ENCODE measurements around the gene TCF7L1. TPM values are rescaled to one million over a fixed set of nuclear protein-coding genes. Genes with fewer than 3 reads are reported as not detected.
A peak's percentile ranks its signal among the peaks of the same experiment; 100 is the strongest.

Gene TCF7L1
- total and polyA plus RNA-seq, 2 of the 13 experiments (the other 11 are each of a cell fraction or from before 2014, with no cell fraction given): 0.04 to 0.15 TPM

DNA sequence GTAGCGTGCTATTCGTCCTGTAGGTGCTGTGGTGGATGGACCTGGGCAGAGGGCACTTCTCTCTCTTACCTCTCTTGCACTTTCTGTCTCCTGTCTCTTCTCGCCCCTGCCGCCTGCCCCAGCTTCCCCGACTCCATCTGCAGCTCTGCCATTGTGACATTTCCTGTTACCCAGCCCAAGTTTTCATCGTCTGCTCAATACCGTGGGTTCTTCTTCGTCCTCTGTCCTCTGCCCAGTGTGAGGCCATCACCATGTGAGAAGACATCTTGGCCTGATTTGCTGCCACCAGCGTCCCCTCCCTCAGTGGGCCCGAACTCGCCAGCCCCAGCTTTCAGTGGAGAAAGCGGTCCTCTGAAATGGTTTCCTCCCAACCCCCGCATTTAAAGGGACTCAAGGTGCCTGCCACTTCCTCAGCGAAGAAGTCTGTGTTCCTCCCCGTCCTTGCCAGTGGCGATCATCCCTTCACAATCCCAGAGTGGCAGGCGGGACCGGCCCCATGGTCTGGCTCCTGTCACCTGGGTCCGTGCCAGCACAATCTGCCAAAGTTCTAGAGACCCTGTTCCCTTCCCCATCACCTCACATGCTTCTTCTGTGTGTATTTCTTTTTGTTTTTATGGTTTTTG is 176.6 kb downstream of the TCF7L1 start (continued):
- TF ChIP-seq, protein P1, sequence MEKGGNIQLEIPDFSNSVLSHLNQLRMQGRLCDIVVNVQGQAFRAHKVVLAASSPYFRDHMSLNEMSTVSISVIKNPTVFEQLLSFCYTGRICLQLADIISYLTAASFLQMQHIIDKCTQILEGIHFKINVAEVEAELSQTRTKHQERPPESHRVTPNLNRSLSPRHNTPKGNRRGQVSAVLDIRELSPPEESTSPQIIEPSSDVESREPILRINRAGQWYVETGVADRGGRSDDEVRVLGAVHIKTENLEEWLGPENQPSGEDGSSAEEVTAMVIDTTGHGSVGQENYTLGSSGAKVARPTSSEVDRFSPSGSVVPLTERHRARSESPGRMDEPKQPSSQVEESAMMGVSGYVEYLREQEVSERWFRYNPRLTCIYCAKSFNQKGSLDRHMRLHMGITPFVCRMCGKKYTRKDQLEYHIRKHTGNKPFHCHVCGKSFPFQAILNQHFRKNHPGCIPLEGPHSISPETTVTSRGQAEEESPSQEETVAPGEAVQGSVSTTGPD (CRISPR knock-in tag; IDR thresholded peaks at IDR 0.05): 0 out of 2 replicates have a peak, but pooled peaks have one; percentile 30
- TF ChIP-seq RBM22 (optimal IDR thresholded peaks at IDR 0.05; ENCODE audit: low read length) (peak; percentile 72), ZNF20 (CRISPR knock-in tag; IDR thresholded peaks at IDR 0.05) (no peak), KLF15 (CRISPR knock-in tag; IDR thresholded peaks at IDR 0.05; ENCODE audit: borderline replicate concordance) (no peak)

DNA sequence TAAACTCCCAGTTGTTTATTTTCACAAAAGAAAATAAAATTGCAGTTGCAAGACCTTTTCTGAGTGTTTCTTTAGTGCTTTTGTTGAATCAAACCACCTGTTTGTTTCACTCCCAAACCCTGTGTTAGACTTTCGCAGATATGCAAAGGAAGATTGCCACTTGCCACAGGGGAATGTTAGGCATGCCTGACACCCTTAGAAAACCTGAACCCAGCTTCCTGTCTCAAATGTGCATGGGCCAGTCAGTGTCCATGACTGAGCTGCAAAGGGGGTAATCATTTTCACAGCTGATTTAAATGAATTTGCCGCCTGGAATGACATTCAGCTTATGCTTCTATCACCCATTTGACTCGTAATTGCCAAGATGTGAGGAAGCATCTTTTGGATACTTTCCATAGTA is 177.1 kb downstream of the TCF7L1 start:
- no peaks in the 10 kb centered on the region for H4K20me1 ChIP-seq (ENCODE audit: insufficient read depth, low read length)
- no peak overlapping the region for H3K4me2 ChIP-seq (ENCODE audit: low read depth, low read length)
- 84% methylated on average over 3 of the region's 3 CpGs for WGBS (ENCODE audit: low lambda C conversion rate)
- BruUV-seq (replicated peaks): no TSS peak
- TF ChIP-seq ATF7 (IDR thresholded peaks at IDR 0.05) (0 out of 2 replicates have a peak, but pooled peaks have one; percentile 3), ATF7 (CRISPR knock-in tag; IDR thresholded peaks at IDR 0.05) (no peak), POLR2G (IDR thresholded peaks at IDR 0.05; ENCODE audit: low read depth, low read length) (peak; percentile 35; the same call in 1 of the 2 replicates), TEAD3 (CRISPR knock-in tag; optimal IDR thresholded peaks at IDR 0.05; ENCODE audit: borderline replicate concordance) (peak; percentile 39)
- TF ChIP-seq, protein P2, sequence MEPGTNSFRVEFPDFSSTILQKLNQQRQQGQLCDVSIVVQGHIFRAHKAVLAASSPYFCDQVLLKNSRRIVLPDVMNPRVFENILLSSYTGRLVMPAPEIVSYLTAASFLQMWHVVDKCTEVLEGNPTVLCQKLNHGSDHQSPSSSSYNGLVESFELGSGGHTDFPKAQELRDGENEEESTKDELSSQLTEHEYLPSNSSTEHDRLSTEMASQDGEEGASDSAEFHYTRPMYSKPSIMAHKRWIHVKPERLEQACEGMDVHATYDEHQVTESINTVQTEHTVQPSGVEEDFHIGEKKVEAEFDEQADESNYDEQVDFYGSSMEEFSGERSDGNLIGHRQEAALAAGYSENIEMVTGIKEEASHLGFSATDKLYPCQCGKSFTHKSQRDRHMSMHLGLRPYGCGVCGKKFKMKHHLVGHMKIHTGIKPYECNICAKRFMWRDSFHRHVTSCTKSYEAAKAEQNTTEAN (CRISPR knock-in tag; conservative IDR thresholded peaks at IDR 0.05): no peak
- H3K9ac ChIP-seq (ENCODE audit: insufficient read depth, low read depth, low read length): no peak overlapping the region
- ATAC-seq (no peak), FAIRE-seq (no peak), DNase-seq (ENCODE audit: low spot score) (no peak)
- no peaks in the 10 kb centered on the region for H3K27me3 ChIP-seq (ENCODE audit: control insufficient read depth in 1 of 2, insufficient read depth in 2 of 2, low read length in 2 of 2)
- no peak overlapping the region for H3K4me3 ChIP-seq (replicated peaks in 1 of 3; ENCODE audit: insufficient read depth in 1 of 3, low read depth in 2 of 3, low read length in 3 of 3)
- no peaks in the 10 kb centered on the region for H3K9me3 ChIP-seq (ENCODE audit: low read length)
- ChIA-PET POLR2A (interaction anchor here (2.6 to 3.0 kb wide), 2 partner anchors 9 to 14 kb away, joined by 23 to 28 read pairs; no protein-coding TSS in a partner anchor), CTCF (ENCODE audit: low intra/inter-chr PET ratio, low total read pairs) (no interaction called here)
- intact Hi-C loops (cut with micrococcal nuclease; ENCODE audit: unreplicated experiment) (no loop called here), in situ Hi-C loops (cut with HindIII; ENCODE audit: extremely low pct_ligation_motif_present, low pct_unique_long_range_greater_than_20kb) (no loop called here)
- peaks cover 3 to 12% of the 10 kb centered on the region in 2 experiments; a peak in 2 of 5 replicates for H3K36me3 ChIP-seq (replicated peaks in 1 of 2; ENCODE audit: control insufficient read depth in 1 of 2, insufficient read depth in 2 of 2, low read length in 2 of 2)
- no peaks in the 10 kb centered on the region for H3K79me2 ChIP-seq (ENCODE audit: insufficient read depth, low read length)
- peaks cover 78% of the 10 kb centered on the region for H3K4me1 ChIP-seq (ENCODE audit: insufficient read depth, low read length)
- H2AFZ ChIP-seq (ENCODE audit: low read length): no peak overlapping the region
- H3K27ac ChIP-seq (ENCODE audit: extremely low read length, insufficient read depth, low read length): no peak overlapping the region

All from HepG2 (cell line).